Neural crest cell (in vitro differentiated cells): Measurements from ENCODE around the gene KPTN. TPM values are rescaled to one million over a fixed set of nuclear protein-coding genes. Genes with fewer than 3 reads are reported as not detected.
A peak's percentile ranks its signal among the peaks of the same experiment; 100 is the strongest.

ENCODE experiments used
- DNase-seq: peaks from one replicate; pipeline ENCODE4 v3.0.0; 2021; ENCODE audit warnings: low read depth, mixed read lengths, low spot score
- H3K27ac Mint-ChIP-seq: one replicate; pipeline ENCODE4 v1.8.0; 2021; ENCODE audit warnings: mild to moderate bottlenecking, mixed read lengths; ENCODE audit not compliant: unreplicated experiment
- H3K27me3 Mint-ChIP-seq: 2 replicates; pipeline ENCODE4 v1.8.0; 2021; ENCODE audit warnings: low read depth, mild to moderate bottlenecking, mixed read lengths
- H3K36me3 Mint-ChIP-seq: 2 replicates; pipeline ENCODE4 v1.8.0; 2021; ENCODE audit warnings: low read depth, mild to moderate bottlenecking, mixed read lengths
- H3K4me1 Mint-ChIP-seq: 2 replicates; pipeline ENCODE4 v1.8.0; 2021; ENCODE audit warnings: mixed read lengths
- H3K4me3 Mint-ChIP-seq: one replicate; pipeline ENCODE4 v1.8.0; 2021; ENCODE audit warnings: mild to moderate bottlenecking, mixed read lengths
- H3K9me3 Mint-ChIP-seq: 2 replicates; pipeline ENCODE4 v1.8.0; 2021; ENCODE audit warnings: mixed read lengths
- long read RNA-seq: library from polyadenylated mRNA; unstranded; transcript quantifications from one replicate; pipeline ENCODE4 v2.0.0, GENCODE V29; 2020
- total RNA-seq: library from RNA; stranded (reverse); gene quantifications from 2 replicates; pipeline ENCODE4 v1.2.1, GENCODE V29; 2021
- TF ChIP-seq, protein P1 (sequence below): fragments of 200-600 bp; sonication (generic); conservative IDR thresholded peaks from 2 replicates; pipeline ENCODE4 v1.5.0; 2021; ENCODE audit warnings: antibody characterized with exemption, mild to moderate bottlenecking

Gene KPTN
- 30.0 and 30.2 TPM in 2 replicates for total RNA-seq
- long read RNA-seq, partial matches to known transcripts, result 2 of 3 reads
- long read RNA-seq, other reads (novel, unspliced or antisense), result 0 of 3 reads

DNA sequence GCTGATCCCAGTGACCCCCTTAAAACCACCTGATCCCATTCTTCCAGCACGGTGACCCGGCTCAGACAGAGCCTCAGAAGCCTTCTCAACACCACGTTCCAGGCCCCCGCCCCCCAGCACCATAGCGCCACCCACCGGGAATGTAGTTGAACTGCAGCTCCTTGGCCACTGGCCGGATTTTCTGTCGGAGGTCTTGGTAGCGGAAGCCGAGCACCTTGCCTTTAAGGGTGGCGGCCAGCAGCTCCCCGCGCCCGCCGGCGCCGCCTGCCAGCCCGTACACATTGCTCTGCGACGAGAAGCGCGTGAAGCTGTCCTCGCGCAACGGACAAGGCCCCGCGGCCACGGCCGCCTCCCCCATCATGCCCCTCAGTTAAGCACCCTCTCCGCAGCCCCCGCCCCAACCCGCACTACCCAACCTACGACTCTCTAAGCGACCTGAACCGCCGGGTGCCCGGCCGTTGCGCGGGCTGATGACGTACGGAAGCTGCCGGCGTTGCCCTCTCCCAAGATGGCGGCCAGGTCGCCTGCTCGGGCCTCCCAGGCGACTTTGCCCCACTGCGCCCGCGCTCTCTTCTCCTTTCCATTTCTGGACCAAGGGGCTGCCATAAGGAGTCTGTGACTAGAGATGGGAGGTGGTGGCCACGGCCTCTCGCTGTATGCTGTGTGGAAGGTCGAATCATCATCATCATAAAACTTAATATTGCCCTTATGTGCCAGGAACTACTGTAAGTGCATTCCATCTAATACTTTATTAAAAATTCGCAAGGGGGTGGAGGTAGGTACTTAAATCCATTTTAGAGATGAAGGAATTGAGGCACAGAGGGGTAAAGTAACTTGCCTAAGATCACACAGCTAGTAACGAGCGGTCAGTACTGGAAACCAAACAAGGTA, at the start of gene KPTN:
Gene KPTN, minus strand, starts transcription at position 420 of the 891 bp plus-strand sequence. Its CDS starts 59 bp downstream, at position 361.
- no peaks in the 10 kb centered on the region for H3K9me3 Mint-ChIP-seq
- peak within 1 kb of the TSS; percentile 99 for H3K27ac Mint-ChIP-seq
- TF ChIP-seq, protein P1, sequence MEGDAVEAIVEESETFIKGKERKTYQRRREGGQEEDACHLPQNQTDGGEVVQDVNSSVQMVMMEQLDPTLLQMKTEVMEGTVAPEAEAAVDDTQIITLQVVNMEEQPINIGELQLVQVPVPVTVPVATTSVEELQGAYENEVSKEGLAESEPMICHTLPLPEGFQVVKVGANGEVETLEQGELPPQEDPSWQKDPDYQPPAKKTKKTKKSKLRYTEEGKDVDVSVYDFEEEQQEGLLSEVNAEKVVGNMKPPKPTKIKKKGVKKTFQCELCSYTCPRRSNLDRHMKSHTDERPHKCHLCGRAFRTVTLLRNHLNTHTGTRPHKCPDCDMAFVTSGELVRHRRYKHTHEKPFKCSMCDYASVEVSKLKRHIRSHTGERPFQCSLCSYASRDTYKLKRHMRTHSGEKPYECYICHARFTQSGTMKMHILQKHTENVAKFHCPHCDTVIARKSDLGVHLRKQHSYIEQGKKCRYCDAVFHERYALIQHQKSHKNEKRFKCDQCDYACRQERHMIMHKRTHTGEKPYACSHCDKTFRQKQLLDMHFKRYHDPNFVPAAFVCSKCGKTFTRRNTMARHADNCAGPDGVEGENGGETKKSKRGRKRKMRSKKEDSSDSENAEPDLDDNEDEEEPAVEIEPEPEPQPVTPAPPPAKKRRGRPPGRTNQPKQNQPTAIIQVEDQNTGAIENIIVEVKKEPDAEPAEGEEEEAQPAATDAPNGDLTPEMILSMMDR, result peak; percentile 98
- peaks cover 20% of the 10 kb centered on the region for H3K27me3 Mint-ChIP-seq
- peaks cover 15% of the 10 kb centered on the region for H3K4me1 Mint-ChIP-seq
- peak within 1 kb of the TSS; percentile 98 for H3K4me3 Mint-ChIP-seq
- no peaks in the 10 kb centered on the region for H3K36me3 Mint-ChIP-seq
- peak; percentile 93 for DNase-seq

- Mint-ChIP-seq H3K4me3 (no peak overlapping the region), H3K36me3 (no peaks in the 10 kb centered on the region), H3K9me3 (no peaks in the 10 kb centered on the region), H3K4me1 (no peaks in the 10 kb centered on the region), H3K27ac (no peak overlapping the region), H3K27me3 (no peaks in the 10 kb centered on the region)
- TF ChIP-seq, protein P1, result no peak
- DNase-seq, result no peak
Observed at GRCh38 chr19:47531640-47532387, 47.8 kb upstream of the KPTN start.

DNA sequence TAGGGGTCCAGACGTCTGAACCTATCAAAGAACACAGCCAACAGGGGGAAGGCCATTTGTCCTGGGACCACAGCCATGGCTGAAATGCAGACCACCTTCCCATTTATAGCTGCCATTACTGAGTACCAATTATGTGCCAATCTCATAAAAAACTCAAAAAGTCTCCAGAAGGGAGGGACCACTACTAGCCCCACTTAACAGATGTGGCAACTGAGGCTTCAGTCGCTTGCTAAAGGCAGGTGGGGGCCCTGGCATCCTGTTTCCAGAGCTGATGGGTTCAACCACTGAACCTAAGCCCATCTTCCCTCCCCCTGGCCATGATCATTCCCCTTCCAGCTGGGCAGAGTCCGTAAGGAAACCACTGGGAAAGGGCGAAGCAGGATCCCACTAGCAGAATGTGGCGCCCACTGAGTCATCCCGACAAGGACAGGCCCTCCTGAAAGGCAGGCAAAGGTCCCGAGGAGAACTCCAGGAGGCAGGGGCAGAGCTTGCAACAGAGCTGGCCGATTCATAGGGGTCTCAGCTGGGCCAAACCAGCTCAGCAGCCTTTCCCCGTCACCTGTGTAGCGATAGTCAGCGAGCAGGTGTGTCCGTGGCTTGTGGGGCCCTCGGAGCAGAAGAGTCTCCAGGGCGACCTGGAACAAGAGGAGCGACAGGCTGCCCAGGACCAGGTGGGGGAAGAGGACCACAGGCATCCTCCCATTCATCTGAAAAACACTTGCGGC, 45.2 kb upstream of the KPTN start:
- H3K27ac Mint-ChIP-seq, result no peak overlapping the region
- no peaks in the 10 kb centered on the region for H3K27me3 Mint-ChIP-seq
- TF ChIP-seq, protein P1, result no peak
- no peaks in the 10 kb centered on the region for H3K9me3 Mint-ChIP-seq
- no peaks in the 10 kb centered on the region for H3K4me1 Mint-ChIP-seq
- no peaks in the 10 kb centered on the region for H3K36me3 Mint-ChIP-seq
- no peak overlapping the region for H3K4me3 Mint-ChIP-seq
- DNase-seq, result no peak

DNA sequence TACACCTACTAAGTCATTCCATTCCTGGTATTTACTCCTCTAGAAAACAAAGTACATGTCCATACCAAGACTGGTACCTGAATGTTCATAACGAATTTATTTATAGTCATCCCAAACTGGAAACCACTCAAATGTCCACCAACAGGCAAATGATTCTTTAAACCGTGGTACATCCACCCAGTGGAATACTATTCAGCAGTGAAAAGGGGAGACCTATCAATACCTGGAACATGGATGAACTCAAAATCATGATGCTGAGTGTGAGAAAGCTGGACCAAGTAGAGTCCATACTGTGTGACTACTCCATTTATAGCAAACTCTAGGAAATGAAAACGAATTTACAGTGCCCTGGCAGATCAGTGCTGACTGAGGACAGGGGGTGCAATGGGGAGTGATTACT, 42.8 kb upstream of the KPTN start:
- H3K4me3 Mint-ChIP-seq, result no peak overlapping the region
- no peak overlapping the region for H3K27ac Mint-ChIP-seq
- H3K4me1 Mint-ChIP-seq, result peaks cover 5% of the 10 kb centered on the region
- DNase-seq, result no peak
- H3K9me3 Mint-ChIP-seq, result no peaks in the 10 kb centered on the region
- peaks cover 6% of the 10 kb centered on the region for H3K27me3 Mint-ChIP-seq
- no peaks in the 10 kb centered on the region for H3K36me3 Mint-ChIP-seq
- TF ChIP-seq, protein P1, result no peak

DNA sequence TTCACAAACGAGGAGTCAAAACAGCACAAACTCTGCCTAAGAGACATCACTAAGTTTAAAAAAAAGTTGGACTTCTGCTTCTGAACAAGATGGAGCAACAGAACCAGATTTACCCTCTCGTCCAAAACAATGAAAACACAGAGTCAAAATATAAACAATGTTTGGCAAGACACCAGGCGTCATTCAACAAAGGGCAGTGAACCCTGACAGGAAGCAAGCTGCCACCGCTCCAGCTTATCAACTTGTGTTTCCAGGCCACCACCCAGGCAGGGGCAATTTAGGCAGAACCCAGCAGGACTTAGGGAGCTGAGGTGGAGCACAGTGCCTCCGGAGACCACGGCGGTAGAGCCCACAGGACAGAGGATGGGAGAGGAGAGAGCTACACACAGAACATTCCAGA, 39.5 kb upstream of the KPTN start:
- H3K27ac Mint-ChIP-seq, result no peak overlapping the region
- peaks cover 5% of the 10 kb centered on the region for H3K4me1 Mint-ChIP-seq
- TF ChIP-seq, protein P1, result no peak
- H3K4me3 Mint-ChIP-seq, result no peak overlapping the region
- H3K36me3 Mint-ChIP-seq, result no peaks in the 10 kb centered on the region
- DNase-seq, result no peak
- H3K9me3 Mint-ChIP-seq, result no peaks in the 10 kb centered on the region
- peaks cover 19% of the 10 kb centered on the region for H3K27me3 Mint-ChIP-seq
